Measurements from ENCODE around the gene IMPDH1.

Gene IMPDH1

DNA sequence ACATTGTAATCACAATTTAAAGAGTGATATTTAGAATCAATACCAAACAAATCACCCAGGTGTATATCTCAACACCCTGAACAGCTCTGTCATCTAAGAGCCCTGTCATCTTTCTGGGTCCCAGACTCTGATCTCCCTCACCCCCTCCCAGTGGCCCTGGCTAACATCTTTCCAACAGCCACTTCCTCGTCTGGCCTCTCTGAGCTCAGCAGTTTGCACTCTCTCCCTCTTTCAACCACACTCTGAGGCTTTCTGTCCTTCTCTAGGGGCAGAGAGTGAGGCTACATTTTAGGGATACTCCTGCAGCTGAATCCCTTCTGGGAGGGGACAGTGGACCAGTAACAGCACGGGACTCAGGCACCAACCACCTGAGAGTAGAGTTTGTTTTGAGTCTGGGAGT, 31.1 kb downstream of the IMPDH1 start:
- H3K27ac ChIP-seq (ENCODE audit: low read depth, low read length), result no peak overlapping the region
- no peaks in the 10 kb centered on the region for H3K27me3 ChIP-seq (ENCODE audit: insufficient read depth, low read length, poor library complexity)
- DNase-seq, result no peak
- H3K36me3 ChIP-seq (ENCODE audit: control insufficient read depth, insufficient read depth, low read length), result no peaks in the 10 kb centered on the region
- H3K18ac ChIP-seq (ENCODE audit: low read length), result no peak overlapping the region
- H3K79me1 ChIP-seq (ENCODE audit: low read length), result no peaks in the 10 kb centered on the region
- H4K5ac ChIP-seq (ENCODE audit: low read length), result no peak overlapping the region
- no peak overlapping the region for H3K56ac ChIP-seq (ENCODE audit: low read length)
- H3K4ac ChIP-seq (ENCODE audit: low read depth, low read length), result no peak overlapping the region
- no peak overlapping the region for H2BK15ac ChIP-seq (replicated peaks; ENCODE audit: low read depth)
- H3K4me3 ChIP-seq (ENCODE audit: low read length), result no peak overlapping the region
- H2BK120ac ChIP-seq (ENCODE audit: low read depth, low read length), result no peak overlapping the region
- no CpG with 5 or more reads among the region's 2 CpGs for whole genome bisulfite sequencing (ENCODE audit: extremely low coverage, insufficient coverage, low lambda C conversion rate)
- H3K9ac ChIP-seq (ENCODE audit: low read length), result no peak overlapping the region
- H4K8ac ChIP-seq (ENCODE audit: low read depth, low read length), result no peak overlapping the region
- no peak overlapping the region for H3K23ac ChIP-seq (ENCODE audit: low read length)
- no peaks in the 10 kb centered on the region for H3K79me2 ChIP-seq (ENCODE audit: control insufficient read depth, insufficient read depth, low read length)
- no peak overlapping the region for H3K4me2 ChIP-seq (ENCODE audit: low read length)
- H3K4me1 ChIP-seq (ENCODE audit: control insufficient read depth, low read depth, low read length), result no peaks in the 10 kb centered on the region
- no peak overlapping the region for H2BK5ac ChIP-seq (ENCODE audit: low read length)
- H2AK5ac ChIP-seq (ENCODE audit: low read length), result no peak overlapping the region

DNA sequence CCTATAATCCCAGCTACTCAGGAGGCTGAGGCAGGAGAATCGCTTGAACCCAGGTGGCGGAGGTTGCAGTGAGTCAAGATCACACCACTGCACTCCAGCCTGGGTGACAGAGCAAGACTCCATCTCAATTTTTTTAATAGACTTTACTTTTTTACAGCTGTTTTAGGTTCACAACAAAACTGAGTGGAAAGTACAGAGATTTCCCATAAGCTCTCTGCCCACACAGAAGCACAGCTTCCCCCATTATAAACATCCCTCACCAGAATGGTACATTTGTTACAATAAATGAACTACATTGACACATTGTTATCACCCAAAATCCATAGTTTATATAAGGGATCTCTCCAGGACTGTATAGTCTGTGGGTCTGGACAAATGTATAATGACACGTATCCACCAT, 33.7 kb downstream of the IMPDH1 start:
- H2BK15ac ChIP-seq (replicated peaks; ENCODE audit: low read depth), result no peak overlapping the region
- no peak overlapping the region for H3K9ac ChIP-seq (ENCODE audit: low read length)
- no peak overlapping the region for H3K4ac ChIP-seq (ENCODE audit: low read depth, low read length)
- no peak for DNase-seq
- no peak overlapping the region for H3K56ac ChIP-seq (ENCODE audit: low read length)
- no peak overlapping the region for H3K23ac ChIP-seq (ENCODE audit: low read length)
- no peak overlapping the region for H3K18ac ChIP-seq (ENCODE audit: low read length)
- no peak overlapping the region for H2AK5ac ChIP-seq (ENCODE audit: low read length)
- no peaks in the 10 kb centered on the region for H3K27me3 ChIP-seq (ENCODE audit: insufficient read depth, low read length, poor library complexity)
- WGBS (ENCODE audit: extremely low coverage, insufficient coverage, low lambda C conversion rate), result no CpG with 5 or more reads among the region's 3 CpGs
- no peaks in the 10 kb centered on the region for H3K79me1 ChIP-seq (ENCODE audit: low read length)
- H3K36me3 ChIP-seq (ENCODE audit: control insufficient read depth, insufficient read depth, low read length), result no peaks in the 10 kb centered on the region
- no peaks in the 10 kb centered on the region for H3K4me1 ChIP-seq (ENCODE audit: control insufficient read depth, low read depth, low read length)
- no peaks in the 10 kb centered on the region for H3K79me2 ChIP-seq (ENCODE audit: control insufficient read depth, insufficient read depth, low read length)
- H4K8ac ChIP-seq (ENCODE audit: low read depth, low read length), result no peak overlapping the region
- no peak overlapping the region for H2BK5ac ChIP-seq (ENCODE audit: low read length)
- no peak overlapping the region for H4K5ac ChIP-seq (ENCODE audit: low read length)
- H3K4me3 ChIP-seq (ENCODE audit: low read length), result no peak overlapping the region
- H3K4me2 ChIP-seq (ENCODE audit: low read length), result no peak overlapping the region
- H2BK120ac ChIP-seq (ENCODE audit: low read depth, low read length), result no peak overlapping the region
- H3K27ac ChIP-seq (ENCODE audit: low read depth, low read length), result no peak overlapping the region

DNA sequence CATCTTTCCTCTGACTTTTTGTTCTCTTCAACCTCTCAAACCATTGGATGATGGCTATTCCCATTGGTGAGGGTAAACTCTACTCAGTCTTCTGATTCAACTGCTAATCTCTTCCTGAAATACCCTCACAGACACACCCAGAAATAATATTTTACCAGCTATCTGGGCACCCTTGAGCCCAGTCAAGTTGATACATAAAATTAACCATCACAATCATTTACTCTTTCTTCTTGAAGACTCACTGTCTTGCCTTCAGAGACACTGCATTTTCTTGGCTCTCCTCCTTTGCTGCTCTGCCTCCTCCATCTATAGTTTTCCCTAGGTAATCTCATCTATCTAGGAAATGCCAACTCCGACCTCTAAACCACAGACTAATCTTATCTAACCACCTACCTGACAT, 35.7 kb downstream of the IMPDH1 start:
- no peaks in the 10 kb centered on the region for H3K27me3 ChIP-seq (ENCODE audit: insufficient read depth, low read length, poor library complexity)
- no CpG with 5 or more reads among the region's 1 CpG for WGBS (ENCODE audit: extremely low coverage, insufficient coverage, low lambda C conversion rate)
- no peak overlapping the region for H3K4me2 ChIP-seq (ENCODE audit: low read length)
- H2BK15ac ChIP-seq (replicated peaks; ENCODE audit: low read depth), result no peak overlapping the region
- H3K27ac ChIP-seq (ENCODE audit: low read depth, low read length), result no peak overlapping the region
- no peaks in the 10 kb centered on the region for H3K79me1 ChIP-seq (ENCODE audit: low read length)
- H4K8ac ChIP-seq (ENCODE audit: low read depth, low read length), result no peak overlapping the region
- no peak overlapping the region for H2AK5ac ChIP-seq (ENCODE audit: low read length)
- no peak overlapping the region for H2BK5ac ChIP-seq (ENCODE audit: low read length)
- H3K36me3 ChIP-seq (ENCODE audit: control insufficient read depth, insufficient read depth, low read length), result no peaks in the 10 kb centered on the region
- no peak overlapping the region for H3K23ac ChIP-seq (ENCODE audit: low read length)
- no peaks in the 10 kb centered on the region for H3K79me2 ChIP-seq (ENCODE audit: control insufficient read depth, insufficient read depth, low read length)
- no peak for DNase-seq
- no peaks in the 10 kb centered on the region for H3K4me1 ChIP-seq (ENCODE audit: control insufficient read depth, low read depth, low read length)
- H3K56ac ChIP-seq (ENCODE audit: low read length), result no peak overlapping the region
- no peak overlapping the region for H3K18ac ChIP-seq (ENCODE audit: low read length)
- H3K4me3 ChIP-seq (ENCODE audit: low read length), result no peak overlapping the region
- H2BK120ac ChIP-seq (ENCODE audit: low read depth, low read length), result no peak overlapping the region
- H3K4ac ChIP-seq (ENCODE audit: low read depth, low read length), result no peak overlapping the region
- no peak overlapping the region for H3K9ac ChIP-seq (ENCODE audit: low read length)
- no peak overlapping the region for H4K5ac ChIP-seq (ENCODE audit: low read length)

DNA sequence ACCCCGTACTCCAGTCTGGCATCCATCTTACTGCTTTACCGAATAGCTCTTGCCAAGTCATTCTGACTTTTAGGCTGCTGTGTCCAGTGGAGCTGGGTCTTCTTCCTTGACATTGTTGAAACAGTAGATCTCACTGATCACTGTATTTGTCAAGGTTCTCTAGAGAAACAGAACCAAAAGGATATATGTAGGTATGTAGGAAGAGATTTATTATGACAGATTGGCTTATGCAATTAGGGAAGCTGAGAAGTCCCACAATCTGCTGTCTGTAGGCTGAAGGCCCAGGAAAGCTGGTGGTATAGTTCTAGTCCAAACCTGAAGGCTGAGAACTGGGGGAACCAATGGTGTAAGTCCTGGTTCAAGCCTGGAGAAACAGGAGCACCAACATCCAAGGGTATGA, 36.2 kb downstream of the IMPDH1 start:
- no peak overlapping the region for H3K56ac ChIP-seq (ENCODE audit: low read length)
- H3K4ac ChIP-seq (ENCODE audit: low read depth, low read length), result no peak overlapping the region
- no peak overlapping the region for H2BK15ac ChIP-seq (replicated peaks; ENCODE audit: low read depth)
- no peak overlapping the region for H3K4me3 ChIP-seq (ENCODE audit: low read length)
- H4K8ac ChIP-seq (ENCODE audit: low read depth, low read length), result no peak overlapping the region
- no peak overlapping the region for H3K4me2 ChIP-seq (ENCODE audit: low read length)
- H2BK5ac ChIP-seq (ENCODE audit: low read length), result no peak overlapping the region
- H3K27ac ChIP-seq (ENCODE audit: low read depth, low read length), result no peak overlapping the region
- H2AK5ac ChIP-seq (ENCODE audit: low read length), result no peak overlapping the region
- no peaks in the 10 kb centered on the region for H3K27me3 ChIP-seq (ENCODE audit: insufficient read depth, low read length, poor library complexity)
- no peaks in the 10 kb centered on the region for H3K4me1 ChIP-seq (ENCODE audit: control insufficient read depth, low read depth, low read length)
- no peak overlapping the region for H4K5ac ChIP-seq (ENCODE audit: low read length)
- H2BK120ac ChIP-seq (ENCODE audit: low read depth, low read length), result no peak overlapping the region
- WGBS (ENCODE audit: extremely low coverage, insufficient coverage, low lambda C conversion rate), result no CpG with 5 or more reads among the region's 2 CpGs
- H3K79me2 ChIP-seq (ENCODE audit: control insufficient read depth, insufficient read depth, low read length), result no peaks in the 10 kb centered on the region
- no peaks in the 10 kb centered on the region for H3K79me1 ChIP-seq (ENCODE audit: low read length)
- H3K23ac ChIP-seq (ENCODE audit: low read length), result no peak overlapping the region
- H3K9ac ChIP-seq (ENCODE audit: low read length), result no peak overlapping the region
- H3K36me3 ChIP-seq (ENCODE audit: control insufficient read depth, insufficient read depth, low read length), result no peaks in the 10 kb centered on the region
- DNase-seq, result no peak
- no peak overlapping the region for H3K18ac ChIP-seq (ENCODE audit: low read length)

DNA sequence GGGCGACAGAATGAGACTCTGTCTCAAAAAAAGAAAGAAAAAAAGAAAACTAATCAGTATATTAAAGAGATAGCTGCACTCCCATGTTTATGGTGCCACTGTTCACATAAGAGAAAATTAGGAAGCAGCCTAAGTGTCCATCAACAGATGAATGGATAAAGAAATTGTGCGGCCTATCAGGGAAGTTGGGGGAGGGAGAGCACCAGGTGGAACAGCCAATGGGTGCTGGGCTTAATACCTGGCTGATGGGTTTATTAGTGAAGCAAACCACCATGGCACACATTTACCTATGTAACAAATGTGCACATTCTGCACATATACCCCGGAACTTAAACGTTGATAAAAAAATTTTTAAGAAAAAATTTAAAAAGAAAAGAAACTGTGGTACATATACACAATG, 39.3 kb downstream of the IMPDH1 start:
- no peak for DNase-seq
- no peak overlapping the region for H3K23ac ChIP-seq (ENCODE audit: low read length)
- H3K27me3 ChIP-seq (ENCODE audit: insufficient read depth, low read length, poor library complexity), result no peaks in the 10 kb centered on the region
- no peaks in the 10 kb centered on the region for H3K79me1 ChIP-seq (ENCODE audit: low read length)
- no peak overlapping the region for H3K4ac ChIP-seq (ENCODE audit: low read depth, low read length)
- H2BK120ac ChIP-seq (ENCODE audit: low read depth, low read length), result no peak overlapping the region
- no peak overlapping the region for H2BK5ac ChIP-seq (ENCODE audit: low read length)
- no peak overlapping the region for H3K56ac ChIP-seq (ENCODE audit: low read length)
- no peak overlapping the region for H3K9ac ChIP-seq (ENCODE audit: low read length)
- H3K79me2 ChIP-seq (ENCODE audit: control insufficient read depth, insufficient read depth, low read length), result no peaks in the 10 kb centered on the region
- no peak overlapping the region for H4K5ac ChIP-seq (ENCODE audit: low read length)
- no peak overlapping the region for H2AK5ac ChIP-seq (ENCODE audit: low read length)
- no peaks in the 10 kb centered on the region for H3K36me3 ChIP-seq (ENCODE audit: control insufficient read depth, insufficient read depth, low read length)
- H3K4me2 ChIP-seq (ENCODE audit: low read length), result no peak overlapping the region
- no peak overlapping the region for H3K27ac ChIP-seq (ENCODE audit: low read depth, low read length)
- H3K18ac ChIP-seq (ENCODE audit: low read length), result no peak overlapping the region
- no peak overlapping the region for H3K4me3 ChIP-seq (ENCODE audit: low read length)
- no CpG with 5 or more reads among the region's 4 CpGs for WGBS (ENCODE audit: extremely low coverage, insufficient coverage, low lambda C conversion rate)
- no peak overlapping the region for H2BK15ac ChIP-seq (replicated peaks; ENCODE audit: low read depth)
- H3K4me1 ChIP-seq (ENCODE audit: control insufficient read depth, low read depth, low read length), result no peaks in the 10 kb centered on the region
- H4K8ac ChIP-seq (ENCODE audit: low read depth, low read length), result no peak overlapping the region

DNA sequence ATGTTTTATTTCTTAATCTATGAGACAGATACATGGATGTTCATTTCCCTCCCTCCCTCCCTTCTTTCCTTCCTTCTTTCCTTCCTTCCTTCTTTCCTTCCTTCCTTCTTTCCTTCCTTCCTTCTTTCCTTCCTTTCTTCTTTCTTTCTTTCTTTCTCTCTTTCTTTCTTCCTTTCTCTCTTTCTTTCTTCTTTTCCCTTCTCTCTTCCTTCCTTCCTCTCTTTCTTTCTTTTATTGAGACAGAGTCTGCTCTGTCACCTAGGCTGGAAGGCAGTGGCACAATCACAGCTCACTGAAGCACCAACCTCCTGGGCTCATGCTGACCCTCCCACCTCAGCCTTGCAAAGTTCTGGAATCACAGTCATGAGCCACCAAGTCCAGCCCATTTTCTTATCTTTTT, 42.8 kb downstream of the IMPDH1 start:
- H3K23ac ChIP-seq (ENCODE audit: low read length), result no peak overlapping the region
- H3K56ac ChIP-seq (ENCODE audit: low read length), result no peak overlapping the region
- no peaks in the 10 kb centered on the region for H3K79me2 ChIP-seq (ENCODE audit: control insufficient read depth, insufficient read depth, low read length)
- no peaks in the 10 kb centered on the region for H3K36me3 ChIP-seq (ENCODE audit: control insufficient read depth, insufficient read depth, low read length)
- no peak overlapping the region for H2BK120ac ChIP-seq (ENCODE audit: low read depth, low read length)
- no peaks in the 10 kb centered on the region for H3K4me1 ChIP-seq (ENCODE audit: control insufficient read depth, low read depth, low read length)
- H3K4me3 ChIP-seq (ENCODE audit: low read length), result no peak overlapping the region
- H2AK5ac ChIP-seq (ENCODE audit: low read length), result no peak overlapping the region
- peaks cover 23% of the 10 kb centered on the region for H3K27me3 ChIP-seq (ENCODE audit: insufficient read depth, low read length, poor library complexity)
- H2BK5ac ChIP-seq (ENCODE audit: low read length), result no peak overlapping the region
- H4K5ac ChIP-seq (ENCODE audit: low read length), result no peak overlapping the region
- no peak overlapping the region for H3K9ac ChIP-seq (ENCODE audit: low read length)
- H3K18ac ChIP-seq (ENCODE audit: low read length), result no peak overlapping the region
- H3K4me2 ChIP-seq (ENCODE audit: low read length), result no peak overlapping the region
- no peak for DNase-seq
- H3K79me1 ChIP-seq (ENCODE audit: low read length), result no peaks in the 10 kb centered on the region
- H2BK15ac ChIP-seq (replicated peaks; ENCODE audit: low read depth), result no peak overlapping the region
- H3K27ac ChIP-seq (ENCODE audit: low read depth, low read length), result no peak overlapping the region
- no peak overlapping the region for H3K4ac ChIP-seq (ENCODE audit: low read depth, low read length)
- H4K8ac ChIP-seq (ENCODE audit: low read depth, low read length), result no peak overlapping the region
